HEK293 (cell line): Measurements from ENCODE around the gene TRMT10C.

ENCODE experiments used
- GLI4 ChIP-seq: fragments of 450-650 bp; formaldehyde crosslinking; IDR thresholded peaks from 2 replicates; pipeline ENCODE4 v1.5.1; 2016; ENCODE audit warnings: missing biosample characterization, missing genetic modification characterization
- GLIS1 ChIP-seq: fragments of 450-650 bp; formaldehyde crosslinking; IDR thresholded peaks from 2 replicates; pipeline ENCODE4 v1.5.1; 2016; ENCODE audit warnings: missing biosample characterization, missing genetic modification characterization
- HOXA7 ChIP-seq: sonication (generic); formaldehyde crosslinking; IDR thresholded peaks from 2 replicates; pipeline ENCODE4 v1.8.1; 2022; ENCODE audit warnings: missing genetic modification reagents, borderline replicate concordance
- KLF16 ChIP-seq: fragments of 450-650 bp; formaldehyde crosslinking; IDR thresholded peaks from 2 replicates; pipeline ENCODE4 v1.5.1; 2017; ENCODE audit warnings: missing biosample characterization, missing genetic modification characterization
- KLF17 ChIP-seq: fragments of 450-650 bp; formaldehyde crosslinking; IDR thresholded peaks from 2 replicates; pipeline ENCODE4 v1.5.1; 2016; ENCODE audit warnings: missing biosample characterization, missing genetic modification characterization
- KLF7 ChIP-seq: fragments of 450-650 bp; formaldehyde crosslinking; IDR thresholded peaks from 2 replicates; pipeline ENCODE4 v1.5.1; 2016; ENCODE audit warnings: missing biosample characterization, missing genetic modification characterization, borderline replicate concordance
- KLF8 ChIP-seq: fragments of 450-650 bp; formaldehyde crosslinking; IDR thresholded peaks from 2 replicates; pipeline ENCODE4 v1.5.1; 2016; ENCODE audit warnings: missing biosample characterization, missing genetic modification characterization
- PBX3 ChIP-seq: sonication (generic); formaldehyde crosslinking; IDR thresholded peaks from 2 replicates; pipeline ENCODE4 v1.8.1; 2022; ENCODE audit warnings: mild to moderate bottlenecking, moderate library complexity, missing genetic modification reagents
- PRDM10 ChIP-seq: fragments of 450-650 bp; formaldehyde crosslinking; IDR thresholded peaks from 2 replicates; pipeline ENCODE4 v1.5.1; 2016; ENCODE audit warnings: missing biosample characterization, missing genetic modification characterization
- SP7 ChIP-seq: fragments of 450-650 bp; formaldehyde crosslinking; IDR thresholded peaks from 2 replicates; pipeline ENCODE4 v1.5.1; 2016; ENCODE audit warnings: missing biosample characterization, missing genetic modification characterization
- WT1 ChIP-seq: fragments of 450-650 bp; formaldehyde crosslinking; IDR thresholded peaks from 2 replicates; pipeline ENCODE4 v1.5.1; 2016; ENCODE audit warnings: missing biosample characterization, missing genetic modification characterization
- ZBTB20 ChIP-seq: fragments of 450-650 bp; formaldehyde crosslinking; IDR thresholded peaks from 2 replicates; pipeline ENCODE4 v1.5.1; 2016; ENCODE audit warnings: missing biosample characterization, missing genetic modification characterization
- ZBTB26 ChIP-seq: fragments of 450-650 bp; formaldehyde crosslinking; optimal IDR thresholded peaks from 2 replicates; pipeline ENCODE3; 2016; ENCODE audit warnings: missing biosample characterization, mild to moderate bottlenecking, missing genetic modification characterization
- ZBTB48 ChIP-seq: fragments of 450-650 bp; formaldehyde crosslinking; IDR thresholded peaks from 2 replicates; pipeline ENCODE4 v1.5.1; 2016; ENCODE audit warnings: missing biosample characterization, missing genetic modification characterization
- ZFP37 ChIP-seq: fragments of 450-650 bp; formaldehyde crosslinking; IDR thresholded peaks from 2 replicates; pipeline ENCODE4 v1.5.1; 2016; ENCODE audit warnings: missing biosample characterization, missing genetic modification characterization
- ZFP41 ChIP-seq: fragments of 450-650 bp; formaldehyde crosslinking; IDR thresholded peaks from 2 replicates; pipeline ENCODE4 v1.5.1; 2016; ENCODE audit warnings: missing biosample characterization, missing genetic modification characterization, borderline replicate concordance
- ZNF132 ChIP-seq: fragments of 450-650 bp; formaldehyde crosslinking; IDR thresholded peaks from 2 replicates; pipeline ENCODE4 v1.5.1; 2017; ENCODE audit warnings: missing biosample characterization, missing genetic modification characterization, borderline replicate concordance
- ZNF155 ChIP-seq: fragments of 450-650 bp; formaldehyde crosslinking; IDR thresholded peaks from 2 replicates; pipeline ENCODE4 v1.5.1; 2016; ENCODE audit warnings: missing biosample characterization, missing genetic modification characterization
- ZNF175 ChIP-seq: fragments of 450-650 bp; formaldehyde crosslinking; IDR thresholded peaks from 2 replicates; pipeline ENCODE4 v1.5.1; 2016; ENCODE audit warnings: missing biosample characterization, missing genetic modification characterization
- ZNF341 ChIP-seq: fragments of 450-650 bp; formaldehyde crosslinking; IDR thresholded peaks from 2 replicates; pipeline ENCODE4; 2016; ENCODE audit warnings: low read depth, missing biosample characterization, missing genetic modification characterization
- ZNF518A ChIP-seq: fragments of 450-650 bp; formaldehyde crosslinking; conservative IDR thresholded peaks from 2 replicates; pipeline ENCODE4 v1.5.1; 2016; ENCODE audit warnings: low read depth, missing biosample characterization, missing genetic modification characterization
- ZNF645 ChIP-seq: fragments of 450-650 bp; formaldehyde crosslinking; IDR thresholded peaks from 2 replicates; pipeline ENCODE4; 2016; ENCODE audit warnings: missing biosample characterization, missing genetic modification characterization
- ZNF654 ChIP-seq: fragments of 450-650 bp; formaldehyde crosslinking; IDR thresholded peaks from 2 replicates; pipeline ENCODE4 v1.5.1; 2016; ENCODE audit warnings: low read depth, missing biosample characterization, missing genetic modification characterization
- ZNF76 ChIP-seq: fragments of 450-650 bp; formaldehyde crosslinking; IDR thresholded peaks from 2 replicates; pipeline ENCODE4; 2016; ENCODE audit warnings: low read depth, missing biosample characterization, missing genetic modification characterization, borderline replicate concordance
- ZNF777 ChIP-seq: fragments of 450-650 bp; formaldehyde crosslinking; IDR thresholded peaks from 2 replicates; pipeline ENCODE4 v1.5.1; 2017; ENCODE audit warnings: missing biosample characterization, missing genetic modification characterization, borderline replicate concordance
- ZNF792 ChIP-seq: fragments of 450-650 bp; formaldehyde crosslinking; IDR thresholded peaks from 2 replicates; pipeline ENCODE4 v1.5.1; 2016; ENCODE audit warnings: missing biosample characterization, missing genetic modification characterization

Gene TRMT10C

GRCh38 chr3:101574388-101575112, 12.9 kb downstream of the TRMT10C start (continued):
- TF ChIP-seq ZNF518A (tag by site-specific recombination) (no peak), ZNF792 (tag by site-specific recombination) (no peak), KLF17 (tag by site-specific recombination) (0 out of 2 replicates have a peak, but pooled peaks have one; percentile 2), KLF8 (tag by site-specific recombination) (peak; percentile 62; the same call in 1 of the 2 replicates), ZNF155 (tag by site-specific recombination) (no peak), ZBTB20 (tag by site-specific recombination) (peak; percentile 53), SP7 (no peak; the same call in 1 of the 2 replicates), WT1 (tag by site-specific recombination) (peak; percentile 58; the same call in 1 of the 2 replicates), ZFP41 (no peak), ZNF76 (tag by site-specific recombination) (no peak), GLIS1 (tag by site-specific recombination) (0 out of 2 replicates have a peak, but pooled peaks have one; percentile 4), PRDM10 (tag by site-specific recombination) (peak; percentile 60; the same call in 1 of the 2 replicates), ZNF341 (tag by site-specific recombination) (0 out of 2 replicates have a peak, but pooled peaks have one; percentile 8), ZFP37 (tag by site-specific recombination) (peak; percentile 40; the same call in 1 of the 2 replicates), PBX3 (CRISPR knock-in tag) (no peak), ZBTB26 (peak; percentile 50), KLF7 (tag by site-specific recombination) (peak; percentile 2; the same call in 1 of the 2 replicates), ZNF654 (tag by site-specific recombination) (no peak), KLF16 (tag by site-specific recombination) (peak; percentile 20; the same call in 1 of the 2 replicates), ZNF175 (tag by site-specific recombination) (no peak), GLI4 (tag by site-specific recombination) (peak; percentile 62; the same call in 1 of the 2 replicates), ZBTB48 (tag by site-specific recombination) (peak; percentile 52; the same call in 1 of the 2 replicates), ZNF645 (tag by site-specific recombination) (no peak), HOXA7 (CRISPR knock-in tag) (no peak), ZNF777 (tag by site-specific recombination) (no peak), ZNF132 (no peak)
